ENCODE data around the gene TMED10. TPM values are rescaled to one million over a fixed set of nuclear protein-coding genes. Genes with fewer than 3 reads are reported as not detected.

Gene TMED10
- total and polyA plus RNA-seq, 2 donors (not counting 3 experiments of a cell fraction or from before 2014, with no cell fraction given), result 338 to 342 TPM

DNA sequence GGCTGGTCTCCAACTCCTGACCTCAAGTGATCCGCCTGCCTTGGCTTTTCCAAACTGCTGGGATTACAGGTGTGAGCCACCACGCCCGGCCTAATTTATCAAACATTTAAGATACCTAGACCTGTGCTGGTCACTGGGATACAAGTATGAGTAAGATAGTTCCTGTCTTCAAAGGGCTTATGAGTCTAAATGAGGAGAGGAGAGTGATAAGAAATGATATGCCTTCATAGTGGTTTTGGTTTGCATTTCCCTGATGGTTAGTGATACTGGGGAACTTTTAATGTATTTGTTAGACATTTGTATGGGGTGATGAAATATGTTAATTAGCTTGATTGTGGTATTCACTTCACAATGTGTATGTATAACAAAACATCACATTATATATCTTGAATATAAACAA, 21.2 kb downstream of the TMED10 start:
- Histone ChIP-seq H3K4me1 (ENCODE audit: control insufficient read depth, extremely low read depth, insufficient read depth, low read length) (no peaks in the 10 kb centered on the region), H3K27me3 (ENCODE audit: control insufficient read depth in 2 of 2, insufficient read depth in 2 of 2, low read length in 2 of 2) (no peaks in the 10 kb centered on the region), H3K4me3 (replicated peaks in 1 of 3; ENCODE audit: insufficient read depth in 1 of 3, low read depth in 1 of 3, low read length in 3 of 3) (no peak overlapping the region), H3K79me2 (ENCODE audit: control insufficient read depth, insufficient read depth, low read length) (peaks cover 70% of the 10 kb centered on the region), H3K36me3 (ENCODE audit: control insufficient read depth in 2 of 2, extremely low read depth in 1 of 2, insufficient read depth in 2 of 2, low read length in 2 of 2) (peaks cover under 1 to 8% of the 10 kb centered on the region in 2 experiments), H2AFZ (ENCODE audit: low read depth, low read length) (no peak overlapping the region), H3K9ac (replicated peaks; ENCODE audit: extremely low read depth, insufficient read depth, low read length) (no peak overlapping the region), H3K9me1 (replicated peaks; ENCODE audit: control insufficient read depth, extremely low read depth, insufficient read depth, low read length) (no peaks in the 10 kb centered on the region), H4K20me1 (replicated peaks; ENCODE audit: control insufficient read depth, extremely low read depth, insufficient read depth, low read length) (peaks cover 3% of the 10 kb centered on the region), H3K27ac (ENCODE audit: insufficient read depth, low read depth, low read length) (no peak overlapping the region), H3K9me3 (replicated peaks; ENCODE audit: control insufficient read depth, insufficient read depth, low read length) (no peaks in the 10 kb centered on the region), H3K4me2 (ENCODE audit: insufficient read depth, low read length) (no peak overlapping the region)
- ChIA-PET POLR2A (no interaction called here), CTCF (interaction anchor here (0.8 kb wide), 1 partner anchor 11 kb away, joined by 3 read pairs; no protein-coding TSS in a partner anchor)
- no peak for FAIRE-seq
- no peak for DNase-seq (ENCODE audit: low read depth, low spot score)
- intact Hi-C loops (cut with micrococcal nuclease) (no loop called here), dilution Hi-C loops (cut with MboI; ENCODE audit: extremely low pct_ligation_motif_present, low sequenced_read_pairs) (no loop called here)
- BruUV-seq (replicated peaks), result no TSS peak
- TF ChIP-seq CTCF (IDR thresholded peaks at IDR 0.05; ENCODE audit: extremely low read depth in 1 of 2, insufficient read depth in 1 of 2, low read depth in 1 of 2, low read length in 2 of 2) (no peak), JUN (IDR thresholded peaks at IDR 0.05; ENCODE audit: borderline replicate concordance, insufficient read depth, insufficient read length, low read depth) (no peak), POLR2AphosphoS5 (IDR thresholded peaks at IDR 0.05; ENCODE audit: insufficient read depth, low read depth, low read length) (no peak), FOS (IDR thresholded peaks at IDR 0.05; ENCODE audit: borderline replicate concordance, insufficient read depth, low read length) (no peak), POLR2A (IDR thresholded peaks at IDR 0.05; ENCODE audit: low read depth, low read length) (no peak), GATA2 (IDR thresholded peaks at IDR 0.05; ENCODE audit: insufficient read depth, insufficient read length, low read depth, low read length) (no peak), EZH2 (IDR thresholded peaks at IDR 0.05; ENCODE audit: borderline replicate concordance, low read depth, low read length, severe bottlenecking) (no peak), MYC (IDR thresholded peaks at IDR 0.05; ENCODE audit: low read depth, low read length) (no peak)
- TF ChIP-seq, protein P1, sequence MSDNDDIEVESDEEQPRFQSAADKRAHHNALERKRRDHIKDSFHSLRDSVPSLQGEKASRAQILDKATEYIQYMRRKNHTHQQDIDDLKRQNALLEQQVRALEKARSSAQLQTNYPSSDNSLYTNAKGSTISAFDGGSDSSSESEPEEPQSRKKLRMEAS (IDR thresholded peaks at IDR 0.05; ENCODE audit: insufficient read depth, insufficient read length), result no peak
